Loucy (cell line): ENCODE results near the gene RSPO4.

Source experiments
- H2AFZ ChIP-seq: fragments of 200-600 bp; sonication (generic); 2 replicates; pipeline ENCODE4 v1.6.0; 2016; ENCODE audit warnings: antibody characterized with exemption, mild to moderate bottlenecking, low read length, moderate library complexity
- H3F3A ChIP-seq: fragments of 200-600 bp; 2 replicates; pipeline ENCODE4 v1.6.0; 2016; ENCODE audit warnings: antibody characterized with exemption, low read depth, mild to moderate bottlenecking
- H3K27me3 ChIP-seq: fragments of 200-600 bp; sonication (generic); 2 replicates; pipeline ENCODE4 v1.6.1; 2014; ENCODE audit warnings: low read length, mild to moderate bottlenecking; ENCODE audit not compliant: insufficient read depth, poor library complexity, severe bottlenecking
- H3K36me3 ChIP-seq: fragments of 200-600 bp; sonication (generic); 2 replicates; pipeline ENCODE4 v1.6.1; 2016; ENCODE audit warnings: low read length; ENCODE audit not compliant: insufficient read depth
- H3K4me1 ChIP-seq: fragments of 200-600 bp; sonication (generic); 2 replicates; pipeline ENCODE4 v1.5.1; 2014; ENCODE audit warnings: low read length, mild to moderate bottlenecking; ENCODE audit not compliant: insufficient read depth, poor library complexity, severe bottlenecking
- H3K4me2 ChIP-seq: fragments of 200-600 bp; sonication (generic); 2 replicates; pipeline ENCODE4 v1.6.0; 2014; ENCODE audit warnings: antibody characterized with exemption, low read length, low read depth, mild to moderate bottlenecking; ENCODE audit not compliant: poor library complexity, severe bottlenecking
- H3K4me3 ChIP-seq: fragments of 200-600 bp; sonication (generic); 2 replicates; pipeline ENCODE4 v1.5.1; 2014; ENCODE audit warnings: low read length, mild to moderate bottlenecking, mixed read lengths; ENCODE audit not compliant: poor library complexity, severe bottlenecking
- H3K79me2 ChIP-seq: fragments of 200-600 bp; sonication (generic); 2 replicates; pipeline ENCODE4 v1.6.1; 2014; ENCODE audit warnings: low read length; ENCODE audit not compliant: insufficient read depth
- H3K9ac ChIP-seq: fragments of 200-600 bp; sonication (generic); 2 replicates; pipeline ENCODE4 v1.6.0; 2014; ENCODE audit warnings: mild to moderate bottlenecking, low read depth, low read length, moderate library complexity; ENCODE audit not compliant: poor library complexity, severe bottlenecking
- H3K9me2 ChIP-seq: fragments of 200-600 bp; sonication (generic); replicated peaks from 2 replicates; pipeline ENCODE4 v1.6.1; 2016; ENCODE audit warnings: low read depth, low read length, mixed read lengths
- H3K9me3 ChIP-seq: fragments of 200-600 bp; sonication (generic); 2 replicates; pipeline ENCODE4 v1.6.1; 2014; ENCODE audit warnings: mild to moderate bottlenecking, antibody characterized with exemption, low read length, low read depth; ENCODE audit not compliant: insufficient read depth
- H4K20me1 ChIP-seq: fragments of 200-600 bp; sonication (generic); 2 replicates; pipeline ENCODE4 v1.6.0; 2014; ENCODE audit warnings: antibody characterized with exemption, low read length, mild to moderate bottlenecking; ENCODE audit not compliant: insufficient read depth, poor library complexity, severe bottlenecking
- EZH2phosphoT487 ChIP-seq: fragments of 200-600 bp; IDR thresholded peaks from 2 replicates; pipeline ENCODE4 v1.6.1; 2018; ENCODE audit warnings: antibody characterized with exemption, mild to moderate bottlenecking, moderate library complexity, borderline replicate concordance
- TF ChIP-seq, protein P1 (sequence below): fragments of 200-600 bp; sonication (generic); conservative IDR thresholded peaks from 2 replicates; pipeline ENCODE4 v1.5.1; 2014; ENCODE audit warnings: mild to moderate bottlenecking, antibody characterized with exemption, low read length

Gene RSPO4

DNA sequence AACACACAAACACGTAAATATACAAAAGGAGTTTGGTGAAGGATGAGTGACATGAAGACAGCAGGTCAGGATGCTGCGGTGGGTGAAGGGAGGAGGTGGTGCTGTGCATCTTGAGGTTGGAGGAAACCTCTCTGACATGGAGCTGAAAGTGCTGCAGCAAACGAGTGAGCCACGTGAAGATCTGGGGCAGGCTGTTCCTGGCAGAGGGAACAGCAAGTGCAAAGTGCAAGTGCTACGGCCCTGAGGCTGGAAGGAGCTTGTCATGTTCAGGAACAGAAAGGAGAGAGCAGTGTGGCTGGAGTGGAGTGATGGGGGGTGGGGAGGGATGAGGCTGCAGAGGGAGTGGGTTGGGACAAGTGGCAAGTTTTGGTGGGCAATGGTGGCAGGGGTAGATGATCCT is 61.2 kb downstream of the RSPO4 start:
- Histone ChIP-seq H3K9me3 (no peaks in the 10 kb centered on the region), H3K27me3 (no peaks in the 10 kb centered on the region), H3K36me3 (no peaks in the 10 kb centered on the region), H3K79me2 (no peaks in the 10 kb centered on the region), H3F3A (no peaks in the 10 kb centered on the region), H3K4me1 (no peaks in the 10 kb centered on the region), H3K9ac (no peak overlapping the region), H2AFZ (no peak overlapping the region), H3K4me2 (no peak overlapping the region), H4K20me1 (no peaks in the 10 kb centered on the region), H3K9me2 (no peaks in the 10 kb centered on the region), H3K4me3 (no peak overlapping the region)
- TF ChIP-seq EZH2phosphoT487, result no peak
- TF ChIP-seq, protein P1, sequence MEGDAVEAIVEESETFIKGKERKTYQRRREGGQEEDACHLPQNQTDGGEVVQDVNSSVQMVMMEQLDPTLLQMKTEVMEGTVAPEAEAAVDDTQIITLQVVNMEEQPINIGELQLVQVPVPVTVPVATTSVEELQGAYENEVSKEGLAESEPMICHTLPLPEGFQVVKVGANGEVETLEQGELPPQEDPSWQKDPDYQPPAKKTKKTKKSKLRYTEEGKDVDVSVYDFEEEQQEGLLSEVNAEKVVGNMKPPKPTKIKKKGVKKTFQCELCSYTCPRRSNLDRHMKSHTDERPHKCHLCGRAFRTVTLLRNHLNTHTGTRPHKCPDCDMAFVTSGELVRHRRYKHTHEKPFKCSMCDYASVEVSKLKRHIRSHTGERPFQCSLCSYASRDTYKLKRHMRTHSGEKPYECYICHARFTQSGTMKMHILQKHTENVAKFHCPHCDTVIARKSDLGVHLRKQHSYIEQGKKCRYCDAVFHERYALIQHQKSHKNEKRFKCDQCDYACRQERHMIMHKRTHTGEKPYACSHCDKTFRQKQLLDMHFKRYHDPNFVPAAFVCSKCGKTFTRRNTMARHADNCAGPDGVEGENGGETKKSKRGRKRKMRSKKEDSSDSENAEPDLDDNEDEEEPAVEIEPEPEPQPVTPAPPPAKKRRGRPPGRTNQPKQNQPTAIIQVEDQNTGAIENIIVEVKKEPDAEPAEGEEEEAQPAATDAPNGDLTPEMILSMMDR, result no peak

DNA sequence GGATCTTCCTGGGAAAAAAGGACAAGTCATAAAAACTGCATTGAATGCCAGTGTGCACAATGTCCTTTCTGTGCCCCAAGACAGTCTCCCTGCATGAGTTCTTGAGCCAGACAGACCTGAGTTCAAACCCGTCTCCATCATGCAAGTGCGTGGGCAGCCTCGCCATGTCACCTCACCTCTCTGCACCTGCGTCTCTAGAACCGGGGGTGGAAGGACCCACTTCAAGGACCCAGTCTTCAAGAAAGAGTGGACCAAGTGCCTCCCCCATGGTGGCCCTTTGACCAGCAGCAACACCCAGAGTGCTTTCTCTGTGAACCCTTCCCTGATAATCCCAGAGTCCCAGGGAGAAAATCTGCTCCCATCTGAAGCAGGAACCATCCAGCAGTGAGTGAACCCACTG is 62.5 kb downstream of the RSPO4 start:
- Histone ChIP-seq H3K79me2 (no peaks in the 10 kb centered on the region), H3K4me2 (no peak overlapping the region), H3K9ac (no peak overlapping the region), H3K9me2 (no peaks in the 10 kb centered on the region), H3F3A (no peaks in the 10 kb centered on the region), H3K4me1 (no peaks in the 10 kb centered on the region), H3K27me3 (no peaks in the 10 kb centered on the region), H3K4me3 (no peak overlapping the region), H3K36me3 (no peaks in the 10 kb centered on the region), H4K20me1 (no peaks in the 10 kb centered on the region), H3K9me3 (no peaks in the 10 kb centered on the region), H2AFZ (no peak overlapping the region)
- TF ChIP-seq, protein P1, result no peak
- TF ChIP-seq EZH2phosphoT487, result no peak

DNA sequence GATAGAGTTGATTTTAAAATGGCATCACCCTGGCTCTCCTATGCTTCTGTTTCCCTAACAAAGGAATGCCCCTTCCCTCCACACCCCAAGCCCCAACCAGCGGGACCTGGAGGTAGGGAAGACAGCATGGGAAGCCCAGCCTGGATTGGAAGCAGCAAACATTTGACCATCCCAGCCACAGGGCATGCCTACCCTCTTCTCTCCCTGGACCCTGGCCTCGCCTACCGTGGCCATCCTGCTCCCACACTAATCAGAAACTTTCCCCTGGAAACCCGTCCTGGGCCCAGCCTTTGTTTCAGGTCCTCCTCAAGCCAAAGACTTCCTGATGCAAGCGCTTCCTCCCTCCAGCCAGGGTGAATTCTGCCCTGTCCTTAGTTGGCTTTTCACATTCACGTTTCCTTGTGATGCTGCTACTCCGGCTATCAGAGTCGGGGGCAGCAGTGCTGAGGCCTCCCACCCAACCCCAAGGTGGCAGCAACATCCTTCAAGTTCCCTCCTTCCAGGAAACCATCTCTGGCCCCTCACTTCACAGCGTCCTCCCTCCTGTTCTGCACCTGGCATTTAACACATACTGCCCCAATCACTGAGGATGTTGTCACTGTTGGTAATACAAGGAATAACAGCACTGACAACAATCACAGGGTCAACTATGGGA is 67.8 kb downstream of the RSPO4 start:
- Histone ChIP-seq H3K79me2 (no peaks in the 10 kb centered on the region), H3K9ac (no peak overlapping the region), H3K4me2 (no peak overlapping the region), H3K4me1 (no peaks in the 10 kb centered on the region), H2AFZ (no peak overlapping the region), H3K36me3 (no peaks in the 10 kb centered on the region), H3K4me3 (no peak overlapping the region), H4K20me1 (no peaks in the 10 kb centered on the region), H3K9me2 (no peaks in the 10 kb centered on the region), H3K27me3 (no peaks in the 10 kb centered on the region), H3F3A (no peaks in the 10 kb centered on the region), H3K9me3 (peaks cover 9% of the 10 kb centered on the region; the same call in 1 of the 2 replicates)
- no peak for TF ChIP-seq EZH2phosphoT487
- TF ChIP-seq, protein P1, result no peak
